Adrenal gland (tissue), 12 donors: ENCODE data around the gene AK4. TPM values are rescaled to one million over a fixed set of nuclear protein-coding genes. Genes with fewer than 3 reads are reported as not detected.

Experiments
- DNase-seq, 7 donors: peaks; one replicate each; pipeline ENCODE4 v3.0.0-alpha.2; 2019 to 2020
- H3K27ac ChIP-seq, 5 donors: fragments of 200-600 bp; sonication (generic) in 4 of 5; 1 replicate in 3 of 5; 2 replicates in 2 of 5; pipeline versions ENCODE4 v1.5.1 to v1.8.0; 2016 to 2020; ENCODE audit warnings: mild to moderate bottlenecking in 1 of 5
- H3K27me3 ChIP-seq: fragments of 200-600 bp; 2 replicates; pipeline ENCODE4 v1.8.0; 2021
- H3K36me3 ChIP-seq, 2 donors: fragments of 200-600 bp; replicated peaks in 1 of 2; 1 replicate in 1 of 2; 2 replicates in 1 of 2; pipeline versions ENCODE4 v1.5.1 to v1.8.0; 2018 to 2022
- H3K4me1 ChIP-seq, 2 donors: fragments of 200-600 bp; replicated peaks in 1 of 2; 1 replicate in 1 of 2; 2 replicates in 1 of 2; pipeline versions ENCODE4 v1.5.1 to v1.8.0; 2018 to 2021
- H3K4me3 ChIP-seq, 4 donors: fragments of 200-600 bp; sonication (generic) in 3 of 4; one replicate each; pipeline ENCODE4 v1.5.1; 2016 to 2018
- H3K9me3 ChIP-seq, 3 donors: fragments of 200-600 bp; sonication (generic) in 1 of 3; replicated peaks in 1 of 3; 1 replicate in 2 of 3; 2 replicates in 1 of 3; pipeline versions ENCODE4 v1.5.1 to v1.8.0; 2016 to 2021
- CTCF ChIP-seq, 6 experiments: fragments of 450-650 bp in 4 of 6; fragments of 200-600 bp in 2 of 6; sonication (generic) in 1 of 6; IDR thresholded peaks; 1 replicate in 5 of 6; 2 replicates in 1 of 6; pipeline versions ENCODE4 v1.5.1 to v1.8.0; 2016 to 2021; ENCODE audit warnings: antibody characterized with exemption in 6 of 6, mild to moderate bottlenecking in 2 of 6, moderate library complexity in 1 of 6
- POLR2A ChIP-seq, 2 donors: fragments of 450-650 bp; IDR thresholded peaks; one replicate each; pipeline ENCODE4 v1.6.1; 2017; ENCODE audit warnings: antibody characterized with exemption in 2 of 2, mild to moderate bottlenecking in 2 of 2, moderate library complexity in 1 of 2
- WGBS, 4 donors: extraction: QIAGEN DNeasy Blood & Tissue Kit in 2 of 4; methylation state at CpG; one replicate each; pipeline versions ENCODE4 v1.1.5 to v1.1.7; 2013 to 2017; 5-methylcytosine and 5-hydroxymethylcytosine counted together
- intact Hi-C, 2 donors: fragments of 100-400 bp; cut with DNase I; formaldehyde crosslinking; loops; one replicate each; pipeline versions ENCODE4 v1.14.1 to v1.15.0; 2022 to 2023
- polyA plus RNA-seq, 3 donors: library from polyadenylated mRNA; stranded (reverse); fragments of 200-250 nt in 2 of 3; fragments of 350-450 nt in 1 of 3; fragmentation: Illumina TruSeq in 1 of 3; extraction: RNeasy Lipid Tissue Mini Kit (QIAGEN cat#74804) in 1 of 3; gene quantifications; one replicate each; pipeline ENCODE4 v1.2.3, GENCODE V29; 2013 to 2014
- total RNA-seq, 9 donors: library from RNA; depleted of rRNA in 4 of 9; stranded (reverse); fragments of >200 nt in 4 of 9; fragments of 120-200 nt in 1 of 9; fragmentation: NEBNext Ultra II Directional in 1 of 9; extraction: Animal tissue kit (Norgen Biotek cat#: 25700) in 1 of 9; gene quantifications; one replicate each; pipeline versions ENCODE4 v1.1.0 to v1.2.4, GENCODE V29; 2013 to 2023
- donor health status: healthy with polysubstance abuse.
- donor health status: Bipolar disorder and iron deficiency.
- donor health status: DM: yes; HTN: yes; CAD: no.
- donor health status: DM: no; HTN: no; CAD: no.
- donor health status: DM: no; HTN: no; CAD: no.
- donor health status: DM: yes; HTN: yes; CAD: no.

The AK4 gene
- total and polyA plus RNA-seq, 12 donors = 0.67 to 12.4 (median 2.5) TPM

GRCh38 chr1:65150583-65151263 lies 2.7 kb downstream of the AK4 start:
- intact Hi-C loops = no loop called here

GRCh38 chr1:65151641-65152040 lies 3.6 kb downstream of the AK4 start:
- intact Hi-C loops = no loop called here
- Histone ChIP-seq H3K27ac (no peak overlapping the region), H3K4me1 (peaks cover 17% of the 10 kb centered on the region in 2 donors), H3K9me3 (no peaks in the 10 kb centered on the region), H3K4me3 (no peak overlapping the region), H3K27me3 (peaks cover 5% of the 10 kb centered on the region), H3K36me3 (no peaks in the 10 kb centered on the region)
- no peak for DNase-seq
- 94 to 100% (median 99%) methylated on average over 1 of the region's 1 CpG for WGBS, 4 donors
- TF ChIP-seq CTCF (IDR thresholded peaks at IDR 0.05) (no peak), POLR2A (IDR thresholded peaks at IDR 0.05) (no peak)

More at GRCh38 chr1:65150583-65151263, 2.7 kb downstream of the AK4 start:
- DNase-seq = no peak
- TF ChIP-seq CTCF (IDR thresholded peaks at IDR 0.05) (no peak), POLR2A (IDR thresholded peaks at IDR 0.05) (no peak)
- Histone ChIP-seq H3K4me1 (peaks cover 17% of the 10 kb centered on the region in 2 donors), H3K9me3 (no peaks in the 10 kb centered on the region), H3K27ac (no peak overlapping the region), H3K27me3 (peaks cover 14% of the 10 kb centered on the region), H3K4me3 (no peak overlapping the region), H3K36me3 (no peaks in the 10 kb centered on the region)
- WGBS, 4 donors = 91 to 94% (median 92%) methylated on average over 23 of the region's 23 CpGs

GRCh38 chr1:65153635-65154034 lies 5.6 kb downstream of the AK4 start:
- Histone ChIP-seq H3K27ac (no peak overlapping the region), H3K27me3 (no peaks in the 10 kb centered on the region), H3K4me1 (peaks cover 3 to 5% of the 10 kb centered on the region in 2 donors), H3K36me3 (no peaks in the 10 kb centered on the region), H3K4me3 (no peak overlapping the region), H3K9me3 (no peaks in the 10 kb centered on the region)
- TF ChIP-seq CTCF (IDR thresholded peaks at IDR 0.05) (no peak), POLR2A (IDR thresholded peaks at IDR 0.05) (no peak)
- WGBS, 4 donors = 90 to 96% (median 93%) methylated on average over 4 of the region's 4 CpGs
- intact Hi-C loops = no loop called here
- no peak for DNase-seq

- H3K27ac ChIP-seq = no peak overlapping the region
- TF ChIP-seq CTCF (IDR thresholded peaks at IDR 0.05) (no peak), POLR2A (IDR thresholded peaks at IDR 0.05) (no peak)
- no peaks in the 10 kb centered on the region for H3K27me3 ChIP-seq
- no peaks in the 10 kb centered on the region for H3K9me3 ChIP-seq
- 76 to 93% (median 83%) methylated on average over 2 of the region's 2 CpGs for WGBS, 4 donors
- intact Hi-C loops = no loop called here
- H3K4me1 ChIP-seq = no peaks in the 10 kb centered on the region
- DNase-seq = no peak
- no peak overlapping the region for H3K4me3 ChIP-seq
- H3K36me3 ChIP-seq = no peaks in the 10 kb centered on the region
These were observed 9.0 kb downstream of the AK4 start for GRCh38 chr1:65156910-65157545.
